Ramos (cell line): Measurements from ENCODE around the gene TOE1.

Source experiments
- in situ Hi-C: fragments of 300-500 bp; cut with MboI; formaldehyde crosslinking; loops from one replicate; pipeline ENCODE4 v1.14.3; 2022; ENCODE audit warnings: low sequenced_read_pairs; ENCODE audit not compliant: unreplicated experiment

The TOE1 gene

DNA sequence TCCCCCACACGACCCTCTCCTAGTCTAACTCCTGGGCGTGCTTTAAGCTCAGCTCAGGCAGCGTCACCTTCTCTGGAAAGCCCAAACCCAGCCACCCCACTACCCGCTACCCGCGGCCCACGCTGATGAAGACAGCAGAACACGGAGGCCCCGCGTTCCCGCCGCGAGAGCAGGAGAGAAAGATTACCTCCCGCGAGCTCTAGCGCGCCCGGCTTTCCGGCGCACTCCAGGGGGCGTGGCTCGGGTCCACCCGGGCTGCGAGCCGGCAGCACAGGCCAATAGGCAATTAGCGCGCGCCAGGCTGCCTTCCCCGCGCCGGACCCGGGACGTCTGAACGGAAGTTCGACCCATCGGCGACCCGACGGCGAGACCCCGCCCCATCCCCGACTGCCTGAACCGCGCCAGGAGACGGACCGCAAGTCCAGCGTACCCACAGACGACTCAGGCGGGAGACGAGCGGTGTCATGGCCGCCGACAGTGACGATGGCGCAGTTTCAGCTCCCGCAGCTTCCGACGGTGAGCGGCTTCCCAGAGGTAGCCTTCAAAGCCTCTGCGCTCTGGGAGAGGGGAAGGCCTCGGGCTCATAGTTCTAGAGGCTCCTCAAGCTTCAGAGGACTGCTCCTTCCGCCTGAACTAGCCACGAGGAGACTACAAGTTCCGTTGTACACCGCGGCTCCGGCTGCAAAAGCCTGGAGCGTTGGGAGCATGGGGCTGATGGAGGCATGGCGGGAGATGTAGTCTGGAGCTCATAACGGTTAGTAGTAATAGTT lies at the start of gene TOE1, which contains the start of gene MUTYH:
TSS of gene TOE1 (plus strand) at position 382 of the 770 bp plus-strand sequence. CDS start at position 465, 83 bp downstream.
TSS of gene MUTYH (minus strand) at position 652 of the 770 bp plus-strand sequence. CDS start 5,935 bp downstream, outside the sequence.
- in situ Hi-C loops = loop anchor here (10.0 kb wide), 1 partner anchor 225 kb away; no protein-coding TSS in a partner anchor

DNA sequence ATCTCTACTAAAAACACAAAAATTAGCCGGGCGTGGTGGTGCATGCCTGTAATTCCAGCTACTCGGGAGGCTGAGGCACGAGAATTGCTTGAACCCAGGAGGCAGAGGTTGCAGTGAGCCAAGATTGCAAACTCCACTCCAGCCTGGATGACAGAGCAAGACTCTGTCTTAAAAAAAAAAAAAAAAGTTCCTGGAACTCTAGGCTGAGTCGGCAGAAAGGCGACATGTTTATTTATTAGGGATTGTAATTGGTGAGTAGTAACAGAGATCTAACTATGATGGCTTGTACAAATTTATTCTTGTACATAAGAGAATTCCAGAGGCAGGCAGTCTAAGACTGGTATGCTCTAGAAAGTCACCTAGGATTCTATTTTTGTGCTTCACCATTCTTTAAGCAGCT lies 49.0 kb upstream of the TOE1 start:
- in situ Hi-C loops = loop anchor here (10.0 kb wide), 1 partner anchor 456 kb away; no protein-coding TSS in a partner anchor

DNA sequence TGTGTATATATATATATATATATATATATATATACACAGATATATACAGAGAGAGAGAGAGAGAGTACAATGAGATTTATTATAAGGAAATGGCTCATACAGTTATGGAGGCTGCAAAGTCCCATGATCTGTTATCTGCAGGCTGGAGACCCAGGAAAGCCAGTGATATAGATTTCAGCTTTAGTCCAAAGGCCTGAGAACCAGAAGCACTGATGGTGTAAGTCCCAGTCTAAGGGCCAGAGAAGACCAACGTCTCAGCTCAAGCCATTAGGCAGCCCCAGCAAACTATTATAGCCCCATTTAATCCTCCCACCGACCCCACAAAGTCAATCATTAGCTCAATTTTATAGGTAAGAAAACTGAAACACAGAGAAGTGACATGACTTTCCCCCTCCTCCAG lies 48.3 kb upstream of the TOE1 start:
- in situ Hi-C loops = loop anchor here (10.0 kb wide), 1 partner anchor 457 kb away; no protein-coding TSS in a partner anchor

DNA sequence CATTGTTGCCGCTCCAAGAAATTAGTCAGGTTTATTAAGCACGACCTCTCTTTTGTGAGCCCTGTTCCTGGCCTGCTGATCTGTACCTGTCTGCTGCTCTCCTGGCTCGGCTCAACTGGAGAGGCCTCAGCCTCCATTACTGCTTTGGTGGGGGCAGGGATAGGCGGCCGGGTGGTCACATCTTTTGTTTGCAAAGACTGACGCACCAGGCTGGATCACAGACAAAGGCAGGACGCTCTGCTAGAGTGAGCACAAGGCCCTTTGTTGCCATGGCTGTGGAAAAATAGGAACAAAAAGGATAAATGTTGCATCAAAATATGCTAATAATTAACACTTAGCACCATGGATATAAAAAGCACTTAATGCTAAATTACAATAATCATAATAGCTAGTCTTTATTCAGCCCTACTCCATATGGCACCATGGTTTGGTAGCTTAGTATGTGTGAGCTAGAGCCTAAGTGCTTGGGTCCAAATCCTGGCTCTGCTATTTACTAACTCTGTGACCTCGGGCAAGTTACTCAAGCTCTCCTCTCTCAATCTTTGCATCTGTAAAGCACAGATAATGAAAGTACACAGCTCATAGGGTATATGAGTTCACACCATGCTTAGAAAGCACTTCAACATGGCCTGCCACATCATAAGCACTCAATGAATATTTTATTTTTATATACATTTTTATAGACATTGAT lies 42.2 kb upstream of the TOE1 start:
- in situ Hi-C loops = loop anchor here (10.0 kb wide), 1 partner anchor 463 kb away; no protein-coding TSS in a partner anchor

DNA sequence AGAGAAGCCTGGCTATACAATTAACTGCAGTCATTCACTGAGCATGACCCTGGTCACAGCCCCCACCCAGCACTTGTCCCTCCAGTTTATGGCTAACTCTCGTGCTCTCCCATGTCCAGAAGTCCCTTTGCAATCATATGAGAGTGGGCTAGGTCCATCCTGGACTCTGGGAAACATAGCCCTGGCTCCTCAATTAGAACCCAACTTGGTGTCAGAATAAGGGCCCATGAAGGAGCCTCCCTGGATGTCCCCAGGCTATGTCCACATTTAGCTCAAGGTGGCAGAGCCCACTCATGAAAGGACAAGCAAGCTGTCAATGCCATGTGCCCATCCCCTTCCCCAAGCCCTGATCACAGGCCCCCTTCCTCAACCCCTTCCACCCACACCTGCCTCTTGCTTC lies 40.7 kb upstream of the TOE1 start:
- in situ Hi-C loops = loop anchor here (10.0 kb wide), 1 partner anchor 464 kb away; no protein-coding TSS in a partner anchor

DNA sequence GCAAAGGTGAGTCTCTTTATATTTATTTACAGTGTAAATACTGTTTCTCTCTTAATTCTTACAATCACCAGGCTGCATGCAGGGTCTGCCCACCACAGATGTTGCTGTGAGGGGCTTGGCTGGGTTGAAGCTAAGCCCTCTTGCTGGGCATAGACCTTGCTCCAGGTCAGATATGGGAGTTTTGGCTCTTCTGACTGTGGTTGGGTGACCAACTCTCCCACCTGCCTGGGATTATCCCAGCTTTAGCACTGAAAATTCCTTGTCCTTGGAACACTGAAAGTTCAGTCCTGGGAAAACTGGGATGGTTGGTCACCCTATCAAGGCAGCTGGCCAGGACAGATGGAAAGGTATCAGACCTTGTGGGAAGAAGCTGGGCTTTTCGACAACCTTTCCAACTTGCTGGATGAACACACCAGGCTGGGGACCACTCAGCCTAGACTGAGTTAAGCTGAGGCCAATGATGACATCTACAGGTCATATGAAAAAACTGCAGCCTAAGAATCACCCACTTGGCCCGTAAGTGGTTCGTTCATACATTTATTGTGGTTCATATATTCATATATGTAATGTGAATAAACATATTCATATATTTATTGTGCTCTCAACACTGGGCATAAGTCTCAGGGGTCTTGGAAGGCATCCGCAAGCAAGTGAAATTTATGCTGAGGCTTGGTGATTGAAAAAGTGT lies 39.8 kb upstream of the TOE1 start:
- in situ Hi-C loops = loop anchor here (5.0 to 10.0 kb wide), 3 partner anchors 288 to 585 kb away; partner anchors contain the start of genes HECTD3 and UROD

DNA sequence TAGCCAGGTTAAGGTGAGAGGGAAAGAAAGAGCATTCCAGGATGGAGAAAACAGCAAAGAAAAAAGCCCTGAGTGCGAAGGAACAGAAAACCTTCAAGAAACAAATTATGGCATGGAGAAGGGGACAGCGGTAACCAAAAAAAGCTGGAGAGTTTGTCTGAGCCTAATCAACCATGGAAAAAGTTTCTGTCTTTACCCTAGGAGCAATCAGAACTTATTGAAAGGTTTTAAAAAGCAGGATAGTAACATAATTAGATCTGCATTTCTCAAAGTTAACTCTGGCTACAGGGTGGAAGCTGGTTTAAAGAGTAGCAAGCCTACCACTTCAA lies 39.3 kb upstream of the TOE1 start:
- in situ Hi-C loops = loop anchor here (5.0 to 10.0 kb wide), 2 partner anchors 288 to 586 kb away; partner anchors contain the start of genes HECTD3 and UROD

DNA sequence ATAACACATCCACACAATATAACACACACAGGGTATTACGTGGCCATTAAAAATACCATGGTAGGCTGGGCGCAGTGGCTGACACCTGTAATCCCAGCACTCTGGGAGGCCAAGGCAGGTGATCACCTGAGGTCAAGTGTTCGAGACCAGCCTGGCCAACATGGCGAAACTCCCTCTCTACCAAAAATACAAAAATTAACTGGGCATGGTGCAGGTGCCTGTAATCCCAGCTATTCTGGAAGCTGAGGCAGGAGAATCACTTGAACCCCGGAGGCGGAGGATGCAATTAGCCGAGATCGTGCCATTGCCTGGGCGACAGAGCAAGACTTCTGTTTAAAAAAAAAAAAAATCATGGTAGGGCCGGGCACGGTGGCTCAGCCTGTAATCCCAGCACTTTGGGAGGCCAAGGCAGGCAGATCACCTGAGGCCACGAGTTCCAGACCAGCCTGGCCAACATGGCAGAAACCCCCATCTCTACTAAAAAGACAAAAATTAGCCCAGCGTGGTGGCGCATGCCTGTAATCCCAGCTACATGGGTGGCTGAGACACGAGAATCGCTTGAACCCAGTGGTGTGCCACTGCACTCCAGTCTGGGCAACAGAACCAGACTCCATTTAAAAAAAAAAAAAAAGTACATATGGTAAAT lies 37.3 kb upstream of the TOE1 start:
- in situ Hi-C loops = loop anchor here (5.0 to 10.0 kb wide), 2 partner anchors 290 to 588 kb away; partner anchors contain the start of genes HECTD3 and UROD

DNA sequence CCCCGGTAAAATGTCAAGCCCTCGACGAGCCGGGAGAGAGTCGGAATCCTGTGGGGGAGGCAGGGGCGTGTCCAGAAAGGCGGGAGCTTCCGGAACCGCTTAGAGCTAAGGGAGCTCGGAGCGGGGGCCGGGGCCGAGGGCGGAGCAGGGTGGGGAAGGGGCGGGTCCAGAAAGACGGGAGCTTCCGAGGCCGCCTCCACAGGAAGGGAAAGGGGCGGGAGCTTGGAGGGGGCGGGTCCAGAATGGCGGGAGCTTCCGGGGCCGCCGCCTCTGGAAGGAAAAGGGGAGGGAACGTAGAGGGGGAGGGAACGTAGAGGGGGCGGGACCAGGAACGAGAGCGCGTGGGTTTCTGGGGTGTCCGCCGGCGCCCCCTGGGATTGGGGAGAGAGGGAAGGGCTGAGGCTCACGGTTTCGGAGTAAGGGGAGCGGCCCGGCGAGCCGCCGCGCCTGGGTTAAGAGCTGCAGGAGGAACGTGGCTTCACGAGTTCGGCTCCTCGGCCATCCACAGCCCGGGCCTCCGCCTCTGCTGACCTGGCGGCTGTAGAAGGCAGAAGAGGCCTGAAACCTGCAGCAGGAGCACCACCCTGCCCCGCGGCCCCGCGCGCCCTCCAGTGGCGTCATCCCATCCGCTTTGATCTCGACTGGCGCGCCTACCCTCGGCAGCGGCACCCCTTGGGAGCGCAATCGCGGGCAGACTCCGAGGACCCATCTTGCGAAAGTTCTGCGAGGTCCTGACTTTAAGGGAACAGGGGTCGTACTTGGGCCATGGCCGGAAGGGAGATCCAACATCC lies 36.3 kb upstream of the TOE1 start:
- in situ Hi-C loops = loop anchor here (5.0 to 10.0 kb wide), 2 partner anchors 291 to 589 kb away; partner anchors contain the start of genes HECTD3 and UROD

DNA sequence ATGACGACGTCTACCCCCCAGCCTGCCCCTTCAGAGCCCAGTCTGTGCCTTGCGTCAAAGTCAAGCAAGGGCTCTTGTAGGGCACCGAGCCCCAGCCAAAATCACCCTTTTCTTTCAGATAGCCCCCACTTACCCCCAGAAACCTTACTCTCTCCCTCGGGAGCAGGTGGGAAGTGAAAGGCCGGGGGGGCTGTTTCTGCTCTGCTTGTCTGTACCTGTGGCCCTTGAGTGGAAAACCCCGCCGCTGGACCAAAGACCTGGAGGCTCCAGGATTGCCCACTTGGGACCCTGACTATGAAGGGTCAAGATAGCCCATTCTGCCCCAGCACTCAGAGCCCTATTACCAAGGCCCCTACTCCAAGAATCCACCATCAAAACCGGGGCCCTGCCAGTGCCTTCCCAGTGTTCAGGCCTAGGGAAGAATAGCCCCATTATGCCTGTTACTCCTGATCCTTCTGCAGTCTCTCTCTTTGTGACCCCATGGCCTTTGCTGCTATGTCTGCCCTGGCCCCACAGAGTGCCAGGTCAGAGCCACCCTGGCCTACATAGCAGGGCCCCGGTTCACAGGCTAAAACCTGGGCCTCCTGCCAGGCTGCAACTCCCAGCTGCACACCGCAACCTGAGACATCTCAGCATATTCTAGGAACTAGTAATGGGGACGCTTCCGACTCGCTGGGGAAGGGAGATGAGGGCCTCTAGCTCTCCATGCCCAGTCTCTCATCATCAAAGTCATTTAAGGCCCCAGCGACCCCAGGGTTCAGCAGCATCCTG lies 35.5 kb upstream of the TOE1 start:
- in situ Hi-C loops = loop anchor here (5.0 to 10.0 kb wide), 2 partner anchors 292 to 590 kb away; partner anchors contain the start of genes HECTD3 and UROD

DNA sequence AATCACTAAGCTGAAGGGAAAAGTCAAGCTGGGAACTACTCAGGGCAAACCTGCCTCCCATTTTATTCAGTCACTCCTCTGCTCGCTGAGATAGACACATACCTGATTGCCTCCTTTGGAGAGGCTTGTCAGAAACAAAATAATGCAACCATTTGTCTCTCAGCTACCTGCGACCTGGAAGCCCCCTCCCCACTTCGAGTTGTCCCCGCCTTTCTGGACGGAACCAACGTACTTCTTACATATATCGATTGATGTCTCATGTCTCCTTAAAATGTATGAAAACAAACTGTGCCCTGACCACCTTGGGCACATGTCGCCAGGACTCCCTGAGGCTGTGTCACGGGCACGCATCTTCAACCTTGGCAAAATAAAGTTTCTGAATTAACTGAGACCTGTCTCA lies 34.7 kb upstream of the TOE1 start:
- in situ Hi-C loops = loop anchor here (10.0 kb wide), 1 partner anchor 590 kb away; no protein-coding TSS in a partner anchor

DNA sequence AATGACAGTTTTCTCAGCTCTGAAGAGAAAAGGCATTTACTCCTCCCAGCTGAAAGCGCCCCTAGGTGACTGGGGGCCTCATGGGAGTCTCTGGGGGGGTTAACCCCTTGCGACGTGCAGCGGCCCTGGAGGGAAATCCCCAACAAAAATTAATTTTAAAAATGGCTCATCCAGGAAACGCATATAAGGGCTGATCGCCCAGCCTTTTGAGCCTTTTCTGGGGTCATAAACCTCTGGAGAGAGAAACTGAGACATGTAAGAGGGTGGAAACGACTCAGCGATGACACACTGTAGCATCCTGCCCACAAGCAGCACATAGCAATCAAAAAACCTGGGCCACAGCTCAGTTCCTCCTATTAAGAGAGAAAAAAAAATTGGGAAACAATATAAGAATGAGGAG lies 33.7 kb upstream of the TOE1 start:
- in situ Hi-C loops = loop anchor here (10.0 kb wide), 1 partner anchor 592 kb away; no protein-coding TSS in a partner anchor

DNA sequence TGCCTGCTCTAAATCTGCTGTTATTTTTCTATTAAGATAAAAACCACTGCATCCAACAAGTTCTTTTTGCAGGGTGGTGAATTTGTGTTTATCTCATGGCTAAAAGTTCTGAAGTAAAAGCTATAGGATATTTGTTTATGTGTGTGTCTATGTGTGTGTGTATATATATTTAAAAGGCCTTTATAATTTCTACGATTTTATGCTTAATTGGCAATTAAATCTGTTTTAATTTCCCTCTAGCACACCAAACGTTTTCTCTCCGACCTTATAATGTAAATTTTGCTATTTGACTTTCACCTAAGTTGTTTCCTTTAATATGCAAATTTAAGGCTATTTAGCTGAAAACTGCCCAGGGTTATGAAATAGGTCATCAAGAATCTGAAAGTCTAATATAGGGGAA lies 33.1 kb upstream of the TOE1 start:
- in situ Hi-C loops = loop anchor here (10.0 kb wide), 1 partner anchor 592 kb away; no protein-coding TSS in a partner anchor

DNA sequence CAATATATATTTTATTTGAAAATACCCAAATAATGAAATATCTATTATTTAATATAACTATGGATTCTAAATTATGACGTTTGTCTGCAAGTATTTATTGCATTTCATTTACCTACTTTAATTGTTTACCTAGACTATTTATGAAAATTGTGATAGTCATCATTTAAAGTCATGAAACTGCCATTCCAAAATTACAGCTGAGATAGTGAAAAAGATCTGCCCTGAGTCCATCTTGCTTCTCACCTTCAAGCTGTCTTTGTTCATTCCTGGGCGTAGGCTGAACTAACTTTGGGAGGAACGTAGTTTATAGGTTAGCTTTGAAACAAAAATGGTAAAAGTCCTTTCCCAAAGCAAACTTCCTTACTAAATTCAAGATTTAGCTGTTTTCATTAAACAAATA lies 25.7 kb upstream of the TOE1 start:
- in situ Hi-C loops = no loop called here

DNA sequence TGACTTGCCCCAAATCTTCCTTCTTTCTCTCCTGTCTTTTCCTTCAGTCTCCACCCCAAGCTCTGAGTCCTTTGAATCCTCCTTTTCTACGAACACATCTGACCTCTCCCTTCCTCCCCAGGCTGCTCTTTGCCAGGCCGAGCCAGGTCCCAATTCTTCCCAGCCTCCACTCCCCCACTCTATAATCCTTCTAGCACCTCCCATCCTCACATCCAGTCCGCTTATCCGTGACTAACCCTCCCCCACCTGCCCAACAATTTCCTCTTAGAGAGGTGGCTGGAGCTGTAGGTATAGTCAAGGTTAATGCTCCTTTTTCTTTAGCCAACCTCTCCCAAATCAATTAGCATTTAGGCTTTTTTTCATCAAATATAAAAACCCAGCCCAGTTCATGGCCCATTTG lies 22.8 kb upstream of the TOE1 start:
- in situ Hi-C loops = no loop called here

DNA sequence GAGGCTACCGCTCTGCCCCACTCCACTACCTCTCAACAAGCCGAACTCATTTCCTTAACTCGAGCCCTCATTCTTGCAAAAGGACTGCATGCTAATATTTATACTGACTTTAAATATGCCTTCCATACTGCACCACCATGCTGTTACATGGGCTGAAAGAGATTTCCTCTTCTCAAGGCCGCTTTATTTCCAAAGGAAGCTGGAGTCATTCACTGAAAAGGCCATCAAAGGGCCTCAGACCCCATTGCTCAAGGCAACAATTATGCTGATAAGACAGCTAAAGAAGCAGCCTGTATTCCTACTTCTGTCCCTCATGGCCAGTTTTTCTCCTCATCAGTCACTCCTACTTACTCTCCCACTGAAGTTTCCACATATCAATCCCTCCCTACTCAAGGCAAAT lies 20.2 kb upstream of the TOE1 start:
- in situ Hi-C loops = no loop called here

DNA sequence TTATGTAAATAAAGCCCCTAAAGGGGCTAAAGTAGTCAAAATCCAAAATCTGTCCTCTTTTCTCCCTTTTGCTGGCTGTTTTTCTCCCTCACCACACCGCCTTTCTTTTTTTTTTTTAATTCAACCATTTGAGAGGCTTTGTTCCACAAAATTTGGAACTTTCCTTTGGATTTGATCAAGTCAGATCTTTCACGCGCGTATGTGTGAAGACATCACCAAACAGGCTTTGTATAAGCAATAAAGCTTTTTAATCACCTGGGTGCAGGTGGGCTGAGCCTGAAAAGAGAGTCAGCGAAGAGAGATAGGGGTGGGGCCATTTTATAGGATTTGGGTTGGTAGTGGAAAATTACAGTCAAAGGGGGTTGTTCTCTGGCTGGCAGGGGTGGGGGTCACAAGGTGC lies 18.5 kb upstream of the TOE1 start:
- in situ Hi-C loops = no loop called here

DNA sequence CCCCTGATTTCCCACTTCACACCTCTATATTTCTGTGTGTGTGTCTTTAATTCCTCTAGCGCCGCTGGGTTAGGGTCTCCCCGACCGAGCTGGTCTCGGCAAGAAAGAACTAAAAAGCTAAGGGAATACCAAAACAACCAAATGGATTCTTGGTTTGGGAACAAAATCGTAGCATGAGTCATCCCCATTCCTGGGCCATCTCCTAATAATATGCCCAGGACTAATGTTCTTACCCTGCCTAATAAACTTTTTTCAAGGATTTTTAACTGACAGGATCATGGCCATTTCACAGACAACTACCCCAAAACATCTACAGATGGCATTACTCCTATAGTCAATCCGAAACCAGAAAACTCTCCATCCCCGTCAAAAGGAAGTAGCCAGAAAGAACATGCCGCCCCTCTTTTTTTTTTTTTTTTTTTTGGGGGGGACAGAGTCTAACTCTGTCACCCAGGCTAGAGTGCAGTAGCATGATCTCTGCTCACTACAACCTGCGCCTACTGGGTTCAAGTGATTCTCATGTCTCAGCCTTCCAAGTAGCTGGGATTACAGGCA lies 17.4 kb upstream of the TOE1 start:
- in situ Hi-C loops = no loop called here
